Heart left ventricle (tissue), 16 donors: ENCODE measurements around the gene BEND2. TPM values are rescaled to one million over a fixed set of nuclear protein-coding genes. Genes with fewer than 3 reads are reported as not detected.

Experiments used
- ATAC-seq, 4 donors: fragments of 200-7000 bp; cut with Tn5 transposase; one replicate each; pipeline ENCODE4 v1.9.1; 2020 to 2022; ENCODE audit warnings: moderate library complexity in 4 of 4, mild to moderate bottlenecking in 3 of 4, moderate number of reproducible peaks in 1 of 4
- DNase-seq, 5 donors: peaks; one replicate each; pipeline ENCODE4 v3.0.0-alpha.2; 2020
- H3K27ac ChIP-seq, 12 donors: fragments of 200-600 bp; sonication (generic) in 4 of 12; one replicate each; pipeline versions ENCODE4 v1.5.0 to v1.8.0; 2016 to 2022; ENCODE audit warnings: mild to moderate bottlenecking in 2 of 12
- H3K27me3 ChIP-seq, 9 donors: fragments of 200-600 bp; sonication (generic) in 2 of 9; one replicate each; pipeline versions ENCODE4 v1.5.1 to v1.8.0; 2016 to 2022; ENCODE audit warnings: mild to moderate bottlenecking in 3 of 9
- H3K36me3 ChIP-seq, 9 donors: fragments of 200-600 bp; sonication (generic) in 2 of 9; one replicate each; pipeline versions ENCODE4 v1.5.0 to v1.8.0; 2018 to 2022; ENCODE audit warnings: mild to moderate bottlenecking in 2 of 9
- H3K4me1 ChIP-seq, 12 donors: fragments of 200-600 bp; sonication (generic) in 4 of 12; one replicate each; pipeline versions ENCODE4 v1.5.0 to v1.8.0; 2016 to 2022; ENCODE audit warnings: mild to moderate bottlenecking in 3 of 12
- H3K4me3 ChIP-seq, 12 donors: fragments of 200-600 bp; sonication (generic) in 4 of 12; one replicate each; pipeline versions ENCODE4 v1.5.0 to v1.8.0; 2017 to 2022; ENCODE audit warnings: mild to moderate bottlenecking in 9 of 12, moderate library complexity in 4 of 12
- H3K9me3 ChIP-seq, 12 donors: fragments of 200-600 bp; sonication (generic) in 4 of 12; one replicate each; pipeline versions ENCODE4 v1.5.0 to v1.8.0; 2016 to 2022; ENCODE audit warnings: mild to moderate bottlenecking in 1 of 12
- POLR2A ChIP-seq, 2 donors: fragments of 450-650 bp; IDR thresholded peaks; one replicate each; pipeline ENCODE4 v1.6.1; 2017; ENCODE audit warnings: antibody characterized with exemption in 2 of 2, mild to moderate bottlenecking in 2 of 2, moderate library complexity in 2 of 2
- WGBS, 4 donors: extraction: QIAGEN DNeasy Blood & Tissue Kit in 2 of 4; methylation state at CpG; one replicate each; pipeline versions ENCODE4 v1.1.5 to v1.1.7; 2013 to 2018; 5-methylcytosine and 5-hydroxymethylcytosine counted together
- intact Hi-C, 10 donors: fragments of 100-400 bp; cut with DNase I; formaldehyde crosslinking; loops; one replicate each; pipeline versions ENCODE4 v1.11.1 to v1.14.2; 2022
- polyA plus RNA-seq, 2 donors: library from polyadenylated mRNA; stranded (reverse); fragments of 200-250 nt; gene quantifications; one replicate each; pipeline ENCODE4 v1.2.3, GENCODE V29; 2013
- total RNA-seq, 9 donors: library from RNA; depleted of rRNA in 2 of 9; stranded (reverse); fragments of >200 nt in 2 of 9; fragmentation: NEBNext Ultra II Directional in 3 of 9; extraction: Animal tissue kit (Norgen Biotek cat#: 25700) in 3 of 9; gene quantifications; one replicate each; pipeline versions ENCODE4 v1.1.0 to v1.2.4, GENCODE V29; 2016 to 2023
- TF ChIP-seq, protein P1 (sequence below), 12 donors: fragments of 200-600 bp; sonication (generic) in 4 of 12; IDR thresholded peaks; one replicate each; pipeline versions ENCODE4 v1.5.0 to v1.8.0; 2018 to 2022; ENCODE audit warnings: antibody characterized with exemption in 12 of 12, mild to moderate bottlenecking in 5 of 12
- donor health status: ischemic (EF 13 %, LVEDD 7.1; RV severe dilation, severe dysfunction).
- donor health status: healthy with polysubstance abuse.
- donor health status: DM: no; HTN: yes; CAD: no.
- donor health status: DM: no; HTN: no; CAD: no.
- donor health status: ischemic (EF 25% LVEDD 6.9; RV normal size, moderate dysfunction).
- donor health status: ischemic (EF 25% LVEDD 5.7; RV mildly dilated, moderate dysfunction).
- donor health status: healthy.
- donor health status: DM: yes; HTN: yes; CAD: no.
- donor health status: ischemic (EF 35%, LVEDD 5.7; RV mildly dilated, moderate dysfunction).
- donor health status: nonischemic (EF 11% LVEDD 7.7; RV severe dilation, severe dysfunction).
- donor health status: DM: yes; HTN: yes; CAD: no.
- donor health status: PGD.
- donor health status: ischemic (EF 29% LVEDD 5.4; RV normal size, mild dysfunction).
- donor health status: nonischemic (EF 23%, LVEDD 6.1; RV moderate dilation, normal function).

Gene BEND2
- total and polyA plus RNA-seq, 11 donors, result 0.06 to 0.21 (median 0.11) TPM; not detected in 8

DNA sequence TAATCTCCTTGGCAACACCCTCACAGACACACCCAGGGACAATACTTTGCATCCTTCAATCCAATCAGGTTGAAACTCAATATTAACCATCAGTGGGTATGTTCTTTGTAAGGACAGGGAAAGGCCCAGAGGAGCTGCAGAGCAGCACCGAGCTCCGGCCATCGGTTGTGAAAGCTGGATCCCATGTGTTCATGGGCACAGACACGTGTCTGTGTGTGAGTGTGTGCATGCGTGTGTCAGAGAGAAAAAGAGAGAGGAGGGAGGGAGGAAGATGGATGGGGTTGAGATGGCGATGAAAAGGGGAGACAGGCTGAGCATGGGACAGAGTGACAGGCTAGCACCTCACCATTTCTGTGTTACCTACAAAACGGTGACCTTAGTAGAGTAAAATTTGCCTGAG is 6.8 kb upstream of the BEND2 start:
- TF ChIP-seq POLR2A (IDR thresholded peaks at IDR 0.05), result no peak
- TF ChIP-seq, protein P1, sequence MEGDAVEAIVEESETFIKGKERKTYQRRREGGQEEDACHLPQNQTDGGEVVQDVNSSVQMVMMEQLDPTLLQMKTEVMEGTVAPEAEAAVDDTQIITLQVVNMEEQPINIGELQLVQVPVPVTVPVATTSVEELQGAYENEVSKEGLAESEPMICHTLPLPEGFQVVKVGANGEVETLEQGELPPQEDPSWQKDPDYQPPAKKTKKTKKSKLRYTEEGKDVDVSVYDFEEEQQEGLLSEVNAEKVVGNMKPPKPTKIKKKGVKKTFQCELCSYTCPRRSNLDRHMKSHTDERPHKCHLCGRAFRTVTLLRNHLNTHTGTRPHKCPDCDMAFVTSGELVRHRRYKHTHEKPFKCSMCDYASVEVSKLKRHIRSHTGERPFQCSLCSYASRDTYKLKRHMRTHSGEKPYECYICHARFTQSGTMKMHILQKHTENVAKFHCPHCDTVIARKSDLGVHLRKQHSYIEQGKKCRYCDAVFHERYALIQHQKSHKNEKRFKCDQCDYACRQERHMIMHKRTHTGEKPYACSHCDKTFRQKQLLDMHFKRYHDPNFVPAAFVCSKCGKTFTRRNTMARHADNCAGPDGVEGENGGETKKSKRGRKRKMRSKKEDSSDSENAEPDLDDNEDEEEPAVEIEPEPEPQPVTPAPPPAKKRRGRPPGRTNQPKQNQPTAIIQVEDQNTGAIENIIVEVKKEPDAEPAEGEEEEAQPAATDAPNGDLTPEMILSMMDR (IDR thresholded peaks at IDR 0.05), result no peak
- Histone ChIP-seq H3K4me1 (no peaks in the 10 kb centered on the region), H3K9me3 (peaks cover 0 to 5% (median 0%) of the 10 kb centered on the region in 12 donors), H3K27me3 (no peaks in the 10 kb centered on the region), H3K36me3 (no peaks in the 10 kb centered on the region), H3K27ac (no peak overlapping the region), H3K4me3 (no peak overlapping the region)
- intact Hi-C loops, result no loop called here
- no peak for DNase-seq
- no peak for ATAC-seq
- 74 to 92% (median 82%) methylated on average over 7 of the region's 7 CpGs for WGBS, 4 donors

DNA sequence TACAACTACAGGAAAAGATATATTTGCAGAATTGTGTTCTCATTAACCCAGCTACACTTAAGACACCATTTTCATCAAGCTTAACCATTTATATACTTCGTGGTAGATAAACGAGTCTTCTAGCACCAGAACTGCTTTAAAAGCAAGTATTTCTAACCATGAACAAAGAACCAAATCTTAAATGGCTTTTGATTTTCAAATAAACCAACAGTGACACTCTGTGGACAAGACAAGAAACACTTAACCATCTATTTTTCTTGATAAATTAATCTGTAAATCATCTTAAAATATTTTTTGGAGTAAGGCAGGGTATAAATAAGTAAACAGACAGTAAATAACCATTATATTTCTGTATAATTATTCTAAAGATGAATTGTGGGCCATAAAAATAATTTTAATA is 10.2 kb downstream of the BEND2 start:
- ATAC-seq (no peak), DNase-seq (no peak)
- Histone ChIP-seq H3K4me1 (no peaks in the 10 kb centered on the region), H3K27ac (no peak overlapping the region), H3K27me3 (peaks cover 0 to 5% (median 0%) of the 10 kb centered on the region in 9 donors), H3K4me3 (no peak overlapping the region), H3K9me3 (no peaks in the 10 kb centered on the region), H3K36me3 (no peaks in the 10 kb centered on the region)
- 13 to 33% (median 16%) methylated on average over 2 of the region's 2 CpGs for WGBS, 4 donors
- no peak for TF ChIP-seq POLR2A (IDR thresholded peaks at IDR 0.05)
- TF ChIP-seq, protein P1 (IDR thresholded peaks at IDR 0.05), result peak in 8 of 12 donors; percentile 16 to 45 (median 38)
- intact Hi-C loops, result loop anchor here in 5 of 10 donors (2.0 to 10.0 kb wide), 5 partner anchors 276 to 468 kb away; no protein-coding TSS in a partner anchor

DNA sequence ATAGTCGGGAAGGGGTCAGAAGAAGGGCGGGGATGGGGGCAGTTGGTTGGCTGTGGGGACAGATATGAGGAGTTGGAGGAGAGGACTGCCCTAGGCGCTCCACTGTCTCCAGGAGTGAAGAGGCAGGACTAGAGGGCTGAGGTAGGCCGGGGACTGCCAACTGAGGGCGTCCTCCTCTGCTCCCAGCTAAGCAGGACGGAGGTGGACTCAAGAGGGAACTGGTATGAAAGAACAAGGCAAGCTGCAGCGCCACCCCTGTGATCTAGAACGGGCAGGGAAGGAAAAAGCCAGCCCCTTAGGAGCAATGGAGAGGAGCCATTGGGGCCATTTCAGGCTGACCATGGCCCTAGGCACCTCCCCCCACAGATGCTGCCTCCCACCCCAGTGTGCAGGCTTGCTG is 14.0 kb downstream of the BEND2 start:
- H3K27ac ChIP-seq, result no peak overlapping the region
- intact Hi-C loops, result loop anchor here in 2 of 10 donors (5.0 to 10.0 kb wide), 2 partner anchors 262 to 419 kb away; no protein-coding TSS in a partner anchor
- no peak for TF ChIP-seq POLR2A (IDR thresholded peaks at IDR 0.05)
- TF ChIP-seq, protein P1 (IDR thresholded peaks at IDR 0.05), result no peak
- H3K9me3 ChIP-seq, result no peaks in the 10 kb centered on the region
- no peak overlapping the region for H3K4me3 ChIP-seq
- WGBS, 4 donors, result 58 to 83% (median 74%) methylated on average over 8 of the region's 8 CpGs
- no peaks in the 10 kb centered on the region for H3K36me3 ChIP-seq
- H3K27me3 ChIP-seq, result peaks cover 0 to 9% (median 0%) of the 10 kb centered on the region in 9 donors
- DNase-seq (no peak), ATAC-seq (no peak)
- H3K4me1 ChIP-seq, result no peaks in the 10 kb centered on the region

GRCh38 chrX:18203631-18204030 is 17.1 kb downstream of the BEND2 start:
- intact Hi-C loops, result loop anchor here in 1 of 10 donors (10.0 kb wide), 1 partner anchor 259 kb away; no protein-coding TSS in a partner anchor
- DNase-seq (no peak), ATAC-seq (no peak)
- H3K4me3 ChIP-seq, result no peak overlapping the region
- H3K4me1 ChIP-seq, result no peaks in the 10 kb centered on the region
- no peak for TF ChIP-seq POLR2A (IDR thresholded peaks at IDR 0.05)
- TF ChIP-seq, protein P1 (IDR thresholded peaks at IDR 0.05), result no peak
- H3K36me3 ChIP-seq, result no peaks in the 10 kb centered on the region
- H3K27ac ChIP-seq, result no peak overlapping the region
- peaks cover 0 to 3% (median 0%) of the 10 kb centered on the region in 9 donors for H3K27me3 ChIP-seq
- 56 to 65% (median 61%) methylated on average over 5 of the region's 5 CpGs for WGBS, 4 donors
- no peaks in the 10 kb centered on the region for H3K9me3 ChIP-seq
